LNCaP clone FGC (cell line): ENCODE data around the gene RALGDS.
"Not testable (repeated sequence)": the region's sequence is repeated elsewhere in the genome, so short reads cannot be mapped to it uniquely, and the experiment has no call there.

ENCODE experiments used
- DNase-seq: peaks from one replicate; pipeline ENCODE4 v3.0.0-alpha.2; 2011; ENCODE audit warnings: low read depth
- H3K4me3 ChIP-seq: 2 replicates; pipeline ENCODE4 v1.5.1; 2011; ENCODE audit warnings: mild to moderate bottlenecking, low read depth, low read length, control low read depth
- TF ChIP-seq, protein P1 (sequence below): IDR thresholded peaks from 2 replicates; pipeline ENCODE4 v1.5.1; 2012; ENCODE audit warnings: mild to moderate bottlenecking; ENCODE audit not compliant: control insufficient read depth, insufficient read depth; ENCODE audit errors: extremely low read depth

Gene RALGDS

DNA sequence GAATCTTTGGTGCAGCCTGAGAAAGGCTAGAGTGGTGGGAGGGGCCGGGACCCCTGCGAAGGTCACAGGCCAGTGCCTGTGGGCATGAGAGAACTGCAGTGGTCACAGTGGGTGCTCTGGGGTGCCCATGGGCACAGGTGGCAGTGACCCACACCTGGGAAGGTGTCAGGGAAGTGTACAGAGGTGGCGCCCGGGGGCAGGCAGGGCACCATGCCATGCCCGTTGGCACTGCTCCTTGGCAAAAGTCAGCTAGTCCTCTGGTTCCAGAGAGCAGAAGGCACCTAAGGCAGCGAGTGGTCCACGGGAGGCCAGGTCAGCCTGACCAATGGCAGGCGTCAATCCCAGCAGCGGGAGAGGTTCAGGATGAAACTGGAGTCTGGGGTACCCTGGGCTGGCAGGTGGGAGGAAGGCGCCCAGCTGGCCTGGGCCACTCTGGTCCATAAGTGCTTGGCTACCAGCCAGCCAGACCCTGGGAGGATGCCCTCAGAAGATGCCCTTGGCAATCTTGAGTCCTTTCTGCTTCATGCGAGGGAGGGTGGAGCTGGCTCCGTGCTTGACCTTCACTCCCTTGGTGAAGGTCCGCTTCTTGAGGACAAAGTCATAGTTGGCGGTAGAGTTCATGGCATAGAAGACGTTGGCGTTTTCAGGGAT lies 22.8 kb downstream of the RALGDS start:
- TF ChIP-seq, protein P1, sequence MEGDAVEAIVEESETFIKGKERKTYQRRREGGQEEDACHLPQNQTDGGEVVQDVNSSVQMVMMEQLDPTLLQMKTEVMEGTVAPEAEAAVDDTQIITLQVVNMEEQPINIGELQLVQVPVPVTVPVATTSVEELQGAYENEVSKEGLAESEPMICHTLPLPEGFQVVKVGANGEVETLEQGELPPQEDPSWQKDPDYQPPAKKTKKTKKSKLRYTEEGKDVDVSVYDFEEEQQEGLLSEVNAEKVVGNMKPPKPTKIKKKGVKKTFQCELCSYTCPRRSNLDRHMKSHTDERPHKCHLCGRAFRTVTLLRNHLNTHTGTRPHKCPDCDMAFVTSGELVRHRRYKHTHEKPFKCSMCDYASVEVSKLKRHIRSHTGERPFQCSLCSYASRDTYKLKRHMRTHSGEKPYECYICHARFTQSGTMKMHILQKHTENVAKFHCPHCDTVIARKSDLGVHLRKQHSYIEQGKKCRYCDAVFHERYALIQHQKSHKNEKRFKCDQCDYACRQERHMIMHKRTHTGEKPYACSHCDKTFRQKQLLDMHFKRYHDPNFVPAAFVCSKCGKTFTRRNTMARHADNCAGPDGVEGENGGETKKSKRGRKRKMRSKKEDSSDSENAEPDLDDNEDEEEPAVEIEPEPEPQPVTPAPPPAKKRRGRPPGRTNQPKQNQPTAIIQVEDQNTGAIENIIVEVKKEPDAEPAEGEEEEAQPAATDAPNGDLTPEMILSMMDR: no peak
- no peak for DNase-seq
- H3K4me3 ChIP-seq: no peak overlapping the region

DNA sequence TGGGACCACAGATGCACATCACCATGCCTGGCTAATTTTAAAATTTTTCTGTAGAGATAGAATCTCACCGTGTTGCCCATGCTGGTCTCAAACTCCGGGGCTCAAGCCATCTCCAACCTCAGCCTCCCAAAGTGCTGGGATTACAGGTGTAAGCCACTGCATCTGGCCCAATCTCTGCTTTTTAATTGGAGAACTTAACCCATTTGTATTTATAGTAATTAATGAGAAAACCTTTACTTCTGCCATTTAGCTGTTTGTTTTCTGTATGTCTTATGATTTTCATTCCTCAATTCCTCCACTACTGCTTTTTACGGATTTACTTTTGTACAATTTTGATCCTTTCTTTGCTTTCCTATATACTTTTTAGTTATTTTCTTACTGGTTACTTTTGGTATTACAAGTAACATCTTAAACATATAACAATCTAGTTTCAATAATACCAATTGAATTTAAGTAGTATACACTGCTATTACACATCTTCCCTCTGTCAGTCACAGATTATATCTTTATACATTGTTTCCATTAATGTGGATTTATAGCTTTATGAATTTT lies 26.1 kb downstream of the RALGDS start:
- TF ChIP-seq, protein P1: no peak
- DNase-seq: no peak
- no peak overlapping the region for H3K4me3 ChIP-seq

DNA sequence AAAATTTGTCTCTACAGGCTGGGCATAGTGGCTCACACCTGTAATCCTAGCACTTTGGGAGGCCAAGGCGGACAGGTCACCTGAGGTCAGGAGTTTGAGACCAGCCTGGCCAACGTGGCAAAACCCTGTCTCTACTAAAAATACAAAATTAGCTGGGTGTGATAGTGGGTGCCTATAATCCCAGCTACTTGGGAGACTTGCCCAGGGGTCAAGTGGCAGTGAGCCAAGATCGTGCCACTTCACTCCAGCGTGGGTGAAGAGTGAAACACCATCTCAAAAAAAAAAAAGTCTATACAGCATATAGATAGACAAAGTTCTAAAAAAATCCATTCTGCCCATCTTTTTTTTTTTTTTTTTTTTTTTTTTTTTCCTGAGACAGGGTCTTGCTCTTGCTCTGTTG lies 26.7 kb downstream of the RALGDS start:
- not testable (repeated sequence) for H3K4me3 ChIP-seq, DNase-seq

DNA sequence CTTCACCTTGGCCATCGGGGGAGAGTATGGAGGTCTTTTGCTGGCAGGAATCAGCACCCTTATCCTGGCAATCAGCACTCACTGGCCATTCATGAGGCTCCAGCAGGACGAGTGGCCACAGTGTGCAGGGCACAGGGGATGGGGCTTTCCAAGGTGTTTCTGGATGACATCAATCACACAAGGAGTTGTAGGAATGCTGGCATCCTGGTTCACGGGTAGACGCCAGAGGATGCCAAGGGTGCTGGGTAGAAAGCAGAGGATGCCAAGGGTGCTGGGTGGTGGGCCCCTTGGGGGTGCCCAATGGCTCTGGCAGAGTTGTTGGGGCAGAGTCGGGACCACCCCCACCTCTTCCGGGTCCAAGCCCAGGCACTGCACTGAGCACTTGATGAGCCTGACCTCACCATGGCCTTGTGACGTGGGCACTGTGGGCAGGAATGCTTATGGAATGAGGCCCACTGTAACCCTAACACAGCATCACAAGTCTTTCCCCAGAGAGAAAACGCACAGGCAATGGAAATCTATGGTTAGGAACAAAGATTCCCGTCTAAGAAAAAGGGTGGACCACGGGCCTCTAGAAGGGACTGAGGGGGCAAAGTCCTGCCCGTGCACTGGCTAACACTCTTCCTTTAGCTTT lies 30.2 kb downstream of the RALGDS start:
- TF ChIP-seq, protein P1: no peak
- no peak for DNase-seq
- H3K4me3 ChIP-seq: no peak overlapping the region

- H3K4me3 ChIP-seq: no peak overlapping the region
- TF ChIP-seq, protein P1: no peak
- DNase-seq: no peak
Measured at GRCh38 chr9:133090187-133090586, 30.9 kb downstream of the RALGDS start.

- H3K4me3 ChIP-seq: no peak overlapping the region
- TF ChIP-seq, protein P1: no peak
- DNase-seq: peak; percentile 8
Measured at GRCh38 chr9:133089271-133089671, 31.8 kb downstream of the RALGDS start.

- no peak for DNase-seq
- H3K4me3 ChIP-seq: no peak overlapping the region
- TF ChIP-seq, protein P1: no peak
Measured at GRCh38 chr9:133088756-133089155, 32.3 kb downstream of the RALGDS start.
